Esophagus squamous epithelium (tissue), 5 donors: ENCODE measurements around the gene FIP1L1. TPM values are rescaled to one million over a fixed set of nuclear protein-coding genes. Genes with fewer than 3 reads are reported as not detected.

Experiments
- DNase-seq: peaks from one replicate; lab custom pipeline; 2025; lab: John Stamatoyannopoulos, UW
- H3K27ac ChIP-seq, 4 donors: fragments of 200-600 bp; sonication (generic); one replicate each; pipeline ENCODE4 v1.5.1; 2016 to 2019; ENCODE audit warnings: mild to moderate bottlenecking in 1 of 4
- H3K27me3 ChIP-seq, 4 donors: fragments of 200-600 bp; sonication (generic); 1 replicate in 3 of 4; 2 replicates in 1 of 4; pipeline versions ENCODE4 v1.5.1 to v1.6.0; 2017 to 2021; ENCODE audit warnings: antibody characterized with exemption in 1 of 4
- H3K36me3 ChIP-seq, 3 donors: fragments of 200-600 bp; sonication (generic); one replicate each; pipeline ENCODE4 v1.5.1; 2016 to 2019
- H3K4me1 ChIP-seq, 3 donors: fragments of 200-600 bp; sonication (generic); one replicate each; pipeline ENCODE4 v1.5.1; 2017 to 2019
- H3K4me3 ChIP-seq, 4 donors: fragments of 200-600 bp; sonication (generic); 1 replicate in 3 of 4; 2 replicates in 1 of 4; pipeline ENCODE4 v1.5.1; 2016 to 2019; ENCODE audit warnings: mild to moderate bottlenecking in 2 of 4, moderate library complexity in 1 of 4
- H3K9me3 ChIP-seq, 3 donors: fragments of 200-600 bp; sonication (generic); one replicate each; pipeline ENCODE4 v1.5.1; 2016 to 2019
- CTCF ChIP-seq, 6 experiments: fragments of 450-650 bp in 4 of 6; fragments of 200-600 bp in 2 of 6; sonication (generic) in 2 of 6; IDR thresholded peaks; one replicate each; pipeline ENCODE4 v1.5.1; 2016 to 2019; ENCODE audit warnings: antibody characterized with exemption in 6 of 6, mild to moderate bottlenecking in 4 of 6, moderate library complexity in 4 of 6
- POLR2A ChIP-seq, 4 donors: fragments of 450-650 bp; IDR thresholded peaks; one replicate each; pipeline ENCODE4 v1.6.1; 2017; ENCODE audit warnings: antibody characterized with exemption in 4 of 4, mild to moderate bottlenecking in 4 of 4, moderate library complexity in 3 of 4
- WGBS, 2 donors: methylation state at CpG; one replicate each; pipeline ENCODE4 v1.1.5; 2018; 5-methylcytosine and 5-hydroxymethylcytosine counted together
- intact Hi-C: fragments of 100-400 bp; cut with DNase I; formaldehyde crosslinking; loops from one replicate; pipeline ENCODE4 v1.15.0; 2022
- total RNA-seq, 4 donors: library from RNA; depleted of rRNA; stranded (reverse); fragments of >200 nt; gene quantifications; one replicate each; pipeline ENCODE4 v1.1.0, GENCODE V29; 2016
- donor health status: DM: yes; HTN: yes; CAD: no.

The FIP1L1 gene
- total RNA-seq, 4 donors from 2014 or later, result 24.8 to 46.0 (median 32.9) TPM

GRCh38 chr4:53476232-53477037 is 99.0 kb downstream of the FIP1L1 start:
- peak overlapping the region in 3 of 4 donors; percentile 12 to 59 (median 29) for H3K27ac ChIP-seq
- no peak for DNase-seq

GRCh38 chr4:53477038-53477565 is 99.7 kb downstream of the FIP1L1 start:
- no peaks in the 10 kb centered on the region for H3K27me3 ChIP-seq
- H3K4me1 ChIP-seq, result peaks cover 0 to 29% (median 17%) of the 10 kb centered on the region in 3 donors
- no peak overlapping the region for H3K4me3 ChIP-seq
- DNase-seq, result no peak
- TF ChIP-seq POLR2A (IDR thresholded peaks at IDR 0.05) (no peak), CTCF (IDR thresholded peaks at IDR 0.05) (no peak)
- intact Hi-C loops, result no loop called here
- 26 to 41% methylated on average over 5 of the region's 5 CpGs for WGBS, 2 donors
- H3K9me3 ChIP-seq, result no peaks in the 10 kb centered on the region
- peaks cover 0 to 50% (median 0%) of the 10 kb centered on the region in 3 donors for H3K36me3 ChIP-seq
- peak overlapping the region in 3 of 4 donors; percentile 12 to 59 (median 29) for H3K27ac ChIP-seq

More at GRCh38 chr4:53476232-53477037, 99.0 kb downstream of the FIP1L1 start:
- Histone ChIP-seq H3K4me3 (no peak overlapping the region), H3K27me3 (no peaks in the 10 kb centered on the region), H3K36me3 (peaks cover 0 to 47% (median 0%) of the 10 kb centered on the region in 3 donors), H3K4me1 (peaks cover 0 to 29% (median 15%) of the 10 kb centered on the region in 3 donors), H3K9me3 (no peaks in the 10 kb centered on the region)
- 51 to 63% methylated on average over 7 to 8 of the region's 10 CpGs for WGBS, 2 donors
- intact Hi-C loops, result no loop called here
- TF ChIP-seq POLR2A (IDR thresholded peaks at IDR 0.05) (no peak), CTCF (IDR thresholded peaks at IDR 0.05) (no peak)

GRCh38 chr4:53477636-53478035 is 100.2 kb downstream of the FIP1L1 start:
- 83 to 88% methylated on average over 1 of the region's 1 CpG for WGBS, 2 donors
- intact Hi-C loops, result no loop called here
- Histone ChIP-seq H3K36me3 (peaks cover 0 to 50% (median 0%) of the 10 kb centered on the region in 3 donors), H3K27ac (no peak overlapping the region), H3K4me3 (no peak overlapping the region), H3K27me3 (no peaks in the 10 kb centered on the region), H3K9me3 (no peaks in the 10 kb centered on the region), H3K4me1 (peaks cover 0 to 29% (median 17%) of the 10 kb centered on the region in 3 donors)
- DNase-seq, result no peak
- TF ChIP-seq POLR2A (IDR thresholded peaks at IDR 0.05), result no peak
- no peak for TF ChIP-seq CTCF (IDR thresholded peaks at IDR 0.05)

- TF ChIP-seq POLR2A (IDR thresholded peaks at IDR 0.05) (no peak), CTCF (IDR thresholded peaks at IDR 0.05) (no peak)
- WGBS, 2 donors, result 87 to 89% methylated on average over 4 of the region's 4 CpGs
- Histone ChIP-seq H3K36me3 (peaks cover 0 to 42% (median 0%) of the 10 kb centered on the region in 3 donors), H3K9me3 (no peaks in the 10 kb centered on the region), H3K4me3 (no peak overlapping the region), H3K4me1 (peaks cover 0 to 29% (median 17%) of the 10 kb centered on the region in 3 donors), H3K27ac (peak overlapping the region in 2 of 4 donors; percentile 15 to 30), H3K27me3 (no peaks in the 10 kb centered on the region)
- intact Hi-C loops, result no loop called here
- DNase-seq, result no peak
These were observed 101.4 kb downstream of the FIP1L1 start for GRCh38 chr4:53478671-53479456.
